IMR-90 (cell line): ENCODE data around the gene ZNF630. TPM values are rescaled to one million over a fixed set of nuclear protein-coding genes. Genes with fewer than 3 reads are reported as not detected.

ENCODE experiments used
- ATAC-seq: fragments of 200-7000 bp; cut with Tn5 transposase; 2 replicates; pipeline ENCODE4 v1.9.1; 2020; ENCODE audit warnings: low read depth, mild to moderate bottlenecking, moderate library complexity
- BruUV-seq: library from RNA; stranded (reverse); fragments of 400-500 nt; replicated peaks from 2 replicates; lab custom pipeline; 2021; lab: Mats Ljungman, UMichigan
- CTCF ChIA-PET: fragments of 300-600 bp; formaldehyde crosslinking; extraction: SDS; loops from one replicate; lab custom pipeline; 2021; ENCODE audit warnings: antibody characterized with exemption; lab: Yijun Ruan, JAX
- POLR2A ChIA-PET: fragments of 300-600 bp; sonication (Branson Sonifier 250); formaldehyde crosslinking; loops from one replicate; lab custom pipeline; 2022; ENCODE audit warnings: antibody characterized with exemption; ENCODE audit not compliant: unreplicated experiment; lab: Charles Lee
- DNase-seq: peaks from one replicate; pipeline ENCODE4 v3.0.0; 2013
- H2AFZ ChIP-seq: replicated peaks from 2 replicates; pipeline ENCODE3; 2013; ENCODE audit warnings: low read length, mild to moderate bottlenecking; ENCODE audit not compliant: poor library complexity
- H2AK5ac ChIP-seq: 2 replicates; pipeline ENCODE4 v1.6.1; 2013; ENCODE audit warnings: low read depth, low read length, inconsistent platforms
- H2AK9ac ChIP-seq: replicated peaks from 2 replicates; pipeline ENCODE3; 2013; ENCODE audit warnings: mild to moderate bottlenecking, low read depth, low read length, moderate library complexity; ENCODE audit not compliant: poor library complexity
- H2BK120ac ChIP-seq: 2 replicates; pipeline ENCODE4 v1.6.1; 2013; ENCODE audit warnings: low read depth, low read length, inconsistent platforms
- H2BK15ac ChIP-seq: 3 replicates; pipeline ENCODE4 v1.6.1; 2013; ENCODE audit warnings: low read depth, low read length, inconsistent platforms
- H2BK20ac ChIP-seq: 2 replicates; pipeline ENCODE4 v1.6.1; 2013; ENCODE audit warnings: low read depth, mild to moderate bottlenecking, inconsistent platforms, low read length, moderate library complexity
- H2BK5ac ChIP-seq: 2 replicates; pipeline ENCODE4 v1.6.1; 2013; ENCODE audit warnings: mild to moderate bottlenecking, low read depth, low read length, inconsistent platforms; ENCODE audit not compliant: poor library complexity, severe bottlenecking
- H3K14ac ChIP-seq: replicated peaks from 2 replicates; pipeline ENCODE4 v1.6.1; 2013; ENCODE audit warnings: low read depth, low read length, inconsistent platforms
- H3K18ac ChIP-seq: 2 replicates; pipeline ENCODE4 v1.6.1; 2013; ENCODE audit warnings: low read depth, low read length, control low read depth
- H3K23ac ChIP-seq: 2 replicates; pipeline ENCODE4 v1.6.1; 2013; ENCODE audit warnings: low read depth, low read length, inconsistent platforms
- H3K27ac ChIP-seq: 2 replicates; pipeline ENCODE4 v1.5.1; 2013; ENCODE audit warnings: mild to moderate bottlenecking, control low read depth, low read length; ENCODE audit not compliant: insufficient read depth
- H3K27me3 ChIP-seq: 2 replicates; pipeline ENCODE4 v1.6.1; 2013; ENCODE audit warnings: low read length; ENCODE audit not compliant: control insufficient read depth, insufficient read depth
- H3K36me3 ChIP-seq: 2 replicates; pipeline ENCODE4 v1.6.1; 2013; ENCODE audit warnings: low read length, mixed read lengths; ENCODE audit not compliant: control insufficient read depth, insufficient read depth
- H3K4ac ChIP-seq: 2 replicates; pipeline ENCODE4 v1.6.1; 2013; ENCODE audit warnings: low read depth, low read length, inconsistent platforms
- H3K4me1 ChIP-seq: 2 replicates; pipeline ENCODE4 v1.6.1; 2013; ENCODE audit warnings: low read length, mixed read lengths; ENCODE audit not compliant: control insufficient read depth, insufficient read depth
- H3K4me2 ChIP-seq: 2 replicates; pipeline ENCODE4 v1.6.1; 2013; ENCODE audit warnings: low read depth, mild to moderate bottlenecking, control low read depth, low read length, moderate library complexity
- H3K4me3 ChIP-seq: 2 replicates; pipeline ENCODE4 v1.5.1; 2013; ENCODE audit warnings: low read depth, mild to moderate bottlenecking, control low read depth, low read length, moderate library complexity; ENCODE audit not compliant: insufficient read depth
- H3K56ac ChIP-seq: 2 replicates; pipeline ENCODE4 v1.6.1; 2013; ENCODE audit warnings: low read length, inconsistent platforms; ENCODE audit not compliant: insufficient read depth; ENCODE audit errors: extremely low read depth
- H3K79me1 ChIP-seq, 2 experiments: 2 replicates each; pipeline ENCODE4 v1.6.1; 2013; ENCODE audit warnings: low read length in 2 of 2, inconsistent platforms in 1 of 2, low read depth in 1 of 2
- H3K9ac ChIP-seq: 2 replicates; pipeline ENCODE4 v1.6.1; 2013; ENCODE audit warnings: low read depth, low read length, control low read depth
- H3K9me1 ChIP-seq: 2 replicates; pipeline ENCODE4 v1.6.1; 2013; ENCODE audit warnings: low read length, inconsistent platforms; ENCODE audit not compliant: insufficient read depth
- H3K9me3 ChIP-seq: 2 replicates; pipeline ENCODE4 v1.6.1; 2013; ENCODE audit warnings: low read length; ENCODE audit not compliant: control insufficient read depth, insufficient read depth
- H4K20me1 ChIP-seq: 2 replicates; pipeline ENCODE4 v1.6.1; 2013; ENCODE audit warnings: low read length, inconsistent platforms; ENCODE audit not compliant: insufficient read depth
- H4K5ac ChIP-seq: 2 replicates; pipeline ENCODE4 v1.6.1; 2013; ENCODE audit warnings: mild to moderate bottlenecking, low read depth, low read length, control low read depth
- H4K8ac ChIP-seq, 2 experiments: 2 replicates each; pipeline ENCODE4 v1.6.1; 2013; ENCODE audit warnings: low read depth in 2 of 2, low read length in 2 of 2, control low read depth in 1 of 2, inconsistent platforms in 1 of 2
- H4K91ac ChIP-seq: 2 replicates; pipeline ENCODE4 v1.6.1; 2013; ENCODE audit warnings: low read depth, low read length, inconsistent platforms; ENCODE audit not compliant: insufficient read depth
- BHLHE40 ChIP-seq: fragments of 150-350 bp; IDR thresholded peaks from 2 replicates; pipeline ENCODE4 v1.6.1; 2016; ENCODE audit warnings: mild to moderate bottlenecking, low read depth, low read length
- CEBPB ChIP-seq: IDR thresholded peaks from 2 replicates; pipeline ENCODE4 v1.6.1; 2012; ENCODE audit warnings: low read depth, low read length, improper control_type of control experiment
- CHD1 ChIP-seq: IDR thresholded peaks from 2 replicates; pipeline ENCODE4 v1.6.1; 2012; ENCODE audit warnings: low read depth, low read length, improper control_type of control experiment
- CTCF ChIP-seq: conservative IDR thresholded peaks from 2 replicates; pipeline ENCODE4 v1.5.1; 2012; ENCODE audit warnings: mild to moderate bottlenecking, low read depth, low read length, improper control_type of control experiment
- ELK1 ChIP-seq: fragments of 150-350 bp; IDR thresholded peaks from 2 replicates; pipeline ENCODE4 v1.6.1; 2016; ENCODE audit warnings: low read depth, mild to moderate bottlenecking, low read length, moderate library complexity, borderline replicate concordance
- FOS ChIP-seq: fragments of 150-350 bp; IDR thresholded peaks from 2 replicates; pipeline ENCODE4 v1.6.1; 2016; ENCODE audit warnings: low read depth, low read length
- MAFK ChIP-seq: IDR thresholded peaks from 2 replicates; pipeline ENCODE4 v1.6.1; 2012; ENCODE audit warnings: low read depth, low read length, improper control_type of control experiment
- MAZ ChIP-seq: IDR thresholded peaks from 2 replicates; pipeline ENCODE4 v1.6.1; 2012; ENCODE audit warnings: low read depth, mild to moderate bottlenecking, low read length, improper control_type of control experiment, moderate library complexity, borderline replicate concordance
- MXI1 ChIP-seq: IDR thresholded peaks from 2 replicates; pipeline ENCODE4 v1.6.1; 2012; ENCODE audit warnings: low read depth, mild to moderate bottlenecking, low read length, moderate library complexity, borderline replicate concordance
- NFE2L2 ChIP-seq: fragments of 150-350 bp; IDR thresholded peaks from 2 replicates; pipeline ENCODE4 v1.6.1; 2016; ENCODE audit warnings: low read depth, mild to moderate bottlenecking, low read length
- POLR2A ChIP-seq: IDR thresholded peaks from 2 replicates; pipeline ENCODE4 v1.6.1; 2012; ENCODE audit warnings: mild to moderate bottlenecking, low read depth, low read length
- RAD21 ChIP-seq: IDR thresholded peaks from 2 replicates; pipeline ENCODE4 v1.6.1; 2012; ENCODE audit warnings: low read length, improper control_type of control experiment
- RCOR1 ChIP-seq: IDR thresholded peaks from 2 replicates; pipeline ENCODE4 v1.6.1; 2012; ENCODE audit warnings: mild to moderate bottlenecking, low read length, improper control_type of control experiment; ENCODE audit not compliant: insufficient replicate concordance
- RFX5 ChIP-seq: IDR thresholded peaks from 2 replicates; pipeline ENCODE4 v1.8.0; 2012; ENCODE audit warnings: low read depth, mild to moderate bottlenecking, low read length, moderate library complexity
- SMC3 ChIP-seq: fragments of 150-350 bp; IDR thresholded peaks from 2 replicates; pipeline ENCODE4 v1.6.1; 2016; ENCODE audit warnings: low read depth, mild to moderate bottlenecking, antibody characterized with exemption, low read length, moderate library complexity
- USF2 ChIP-seq: fragments of 150-350 bp; IDR thresholded peaks from 2 replicates; pipeline ENCODE4 v1.6.1; 2017; ENCODE audit warnings: mild to moderate bottlenecking, antibody characterized with exemption, low read length, low read depth
- WGBS, 2 experiments: methylation state at CpG; one replicate each; pipeline versions ENCODE4 v1.1.5 to v1.1.7; 2013; ENCODE audit warnings: missing lambda C conversion rate in 2 of 2; ENCODE audit not compliant: insufficient read length in 1 of 2; ENCODE audit errors: extremely low coverage in 2 of 2; 5-methylcytosine and 5-hydroxymethylcytosine counted together
- dilution Hi-C: fragments of 300-500 bp; cut with HindIII; formaldehyde crosslinking; loops from one replicate; pipeline ENCODE4 v1.14.3; 2018; ENCODE audit warnings: low sequenced_read_pairs; ENCODE audit not compliant: unreplicated experiment
- in situ Hi-C: fragments of 300-500 bp; cut with MboI; formaldehyde crosslinking; loops from 3 replicates; pipeline ENCODE4 v1.14.3; 2019; ENCODE audit warnings: low sequenced_read_pairs, inconsistent platforms, mixed read lengths
- intact Hi-C: fragments of 100-400 bp; cut with micrococcal nuclease; formaldehyde crosslinking; loops from 2 replicates; pipeline ENCODE4 v1.10.0; 2022
- polyA plus RNA-seq, 3 experiments: library from polyadenylated mRNA; depleted of rRNA; stranded (reverse); fragments of >200 nt; gene quantifications; 2 replicates each; pipeline ENCODE4 v1.2.3, GENCODE V29; 2012; ENCODE audit warnings: low replicate concordance in 1 of 3
- total RNA-seq: library from RNA; depleted of rRNA; stranded (reverse); fragments of >200 nt; gene quantifications from 2 replicates; pipeline ENCODE4 v1.2.3, GENCODE V29; 2012

ZNF630 gene
- total and polyA plus RNA-seq, 2 of the 4 experiments (the other 2 are of a cell fraction): 0.24 to 0.54 TPM

GRCh38 chrX:48043056-48043455, 28.4 kb downstream of the ZNF630 start:
- ATAC-seq: no peak
- H3K9me3 ChIP-seq: no peaks in the 10 kb centered on the region
- H3K56ac ChIP-seq: no peak overlapping the region
- no peak overlapping the region for H2BK20ac ChIP-seq
- TF ChIP-seq SMC3: no peak
- TF ChIP-seq CHD1: no peak
- no peak for TF ChIP-seq MXI1
- TF ChIP-seq ELK1: no peak
- no peak for TF ChIP-seq RFX5
- no peak for TF ChIP-seq RAD21
- no peak for TF ChIP-seq NFE2L2
- no peak for TF ChIP-seq POLR2A
- TF ChIP-seq MAZ: no peak
- no peak for TF ChIP-seq CTCF
- TF ChIP-seq RCOR1: no peak
- no peak for TF ChIP-seq USF2
- no peak for TF ChIP-seq CEBPB
- no peak for TF ChIP-seq MAFK
- TF ChIP-seq BHLHE40: no peak
- no peak for TF ChIP-seq FOS
- dilution Hi-C loops (no loop called here), intact Hi-C loops (no loop called here), in situ Hi-C loops (loop anchor here (25.0 kb wide), 1 partner anchor 506 kb away; no protein-coding TSS in a partner anchor)
- H3K23ac ChIP-seq: no peak overlapping the region
- no peaks in the 10 kb centered on the region for H3K27me3 ChIP-seq
- no peak overlapping the region for H4K91ac ChIP-seq
- no peak overlapping the region for H3K14ac ChIP-seq
- H3K4me3 ChIP-seq: no peak overlapping the region
- no peaks in the 10 kb centered on the region for H4K20me1 ChIP-seq
- no peak overlapping the region for H2BK15ac ChIP-seq
- ChIA-PET CTCF (interaction anchor here (0.6 kb wide), 1 partner anchor 215 kb away, joined by 5 read pairs; no protein-coding TSS in a partner anchor), POLR2A (no interaction called here)
- H3K18ac ChIP-seq: no peak overlapping the region
- peaks cover 2% of the 10 kb centered on the region; the same call in 1 of the 2 replicates for H3K4me1 ChIP-seq
- H3K27ac ChIP-seq: no peak overlapping the region
- no peak for DNase-seq
- H3K4me2 ChIP-seq: no peak overlapping the region
- H2BK5ac ChIP-seq: no peak overlapping the region
- H3K9ac ChIP-seq: no peak overlapping the region
- H2AK9ac ChIP-seq: no peak overlapping the region
- H4K8ac ChIP-seq: no peak overlapping the region
- no peak overlapping the region for H4K5ac ChIP-seq
- H3K36me3 ChIP-seq: no peaks in the 10 kb centered on the region
- 29% methylated on average over 2 of the region's 4 CpGs; no CpG with 5 or more reads in 1 of the 2 experiments for WGBS, 2 experiments
- no peak overlapping the region for H2AFZ ChIP-seq
- H3K9me1 ChIP-seq: no peaks in the 10 kb centered on the region
- H3K4ac ChIP-seq: no peak overlapping the region
- no TSS peak for BruUV-seq
- no peaks in the 10 kb centered on the region for H3K79me1 ChIP-seq
- H2AK5ac ChIP-seq: no peak overlapping the region
- H2BK120ac ChIP-seq: no peak overlapping the region
